HG03196 (cell line): ENCODE data around the gene KIF21B.

Experiments used
- ATAC-seq: cut with Tn5 transposase; IDR thresholded peaks from one replicate; pipeline ENCODE4 v1.9.1; 2021; ENCODE audit not compliant: unreplicated experiment

KIF21B gene, protein sequence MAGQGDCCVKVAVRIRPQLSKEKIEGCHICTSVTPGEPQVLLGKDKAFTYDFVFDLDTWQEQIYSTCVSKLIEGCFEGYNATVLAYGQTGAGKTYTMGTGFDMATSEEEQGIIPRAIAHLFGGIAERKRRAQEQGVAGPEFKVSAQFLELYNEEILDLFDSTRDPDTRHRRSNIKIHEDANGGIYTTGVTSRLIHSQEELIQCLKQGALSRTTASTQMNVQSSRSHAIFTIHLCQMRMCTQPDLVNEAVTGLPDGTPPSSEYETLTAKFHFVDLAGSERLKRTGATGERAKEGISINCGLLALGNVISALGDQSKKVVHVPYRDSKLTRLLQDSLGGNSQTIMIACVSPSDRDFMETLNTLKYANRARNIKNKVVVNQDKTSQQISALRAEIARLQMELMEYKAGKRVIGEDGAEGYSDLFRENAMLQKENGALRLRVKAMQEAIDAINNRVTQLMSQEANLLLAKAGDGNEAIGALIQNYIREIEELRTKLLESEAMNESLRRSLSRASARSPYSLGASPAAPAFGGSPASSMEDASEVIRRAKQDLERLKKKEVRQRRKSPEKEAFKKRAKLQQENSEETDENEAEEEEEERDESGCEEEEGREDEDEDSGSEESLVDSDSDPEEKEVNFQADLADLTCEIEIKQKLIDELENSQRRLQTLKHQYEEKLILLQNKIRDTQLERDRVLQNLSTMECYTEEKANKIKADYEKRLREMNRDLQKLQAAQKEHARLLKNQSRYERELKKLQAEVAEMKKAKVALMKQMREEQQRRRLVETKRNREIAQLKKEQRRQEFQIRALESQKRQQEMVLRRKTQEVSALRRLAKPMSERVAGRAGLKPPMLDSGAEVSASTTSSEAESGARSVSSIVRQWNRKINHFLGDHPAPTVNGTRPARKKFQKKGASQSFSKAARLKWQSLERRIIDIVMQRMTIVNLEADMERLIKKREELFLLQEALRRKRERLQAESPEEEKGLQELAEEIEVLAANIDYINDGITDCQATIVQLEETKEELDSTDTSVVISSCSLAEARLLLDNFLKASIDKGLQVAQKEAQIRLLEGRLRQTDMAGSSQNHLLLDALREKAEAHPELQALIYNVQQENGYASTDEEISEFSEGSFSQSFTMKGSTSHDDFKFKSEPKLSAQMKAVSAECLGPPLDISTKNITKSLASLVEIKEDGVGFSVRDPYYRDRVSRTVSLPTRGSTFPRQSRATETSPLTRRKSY (N-terminal part only)

DNA sequence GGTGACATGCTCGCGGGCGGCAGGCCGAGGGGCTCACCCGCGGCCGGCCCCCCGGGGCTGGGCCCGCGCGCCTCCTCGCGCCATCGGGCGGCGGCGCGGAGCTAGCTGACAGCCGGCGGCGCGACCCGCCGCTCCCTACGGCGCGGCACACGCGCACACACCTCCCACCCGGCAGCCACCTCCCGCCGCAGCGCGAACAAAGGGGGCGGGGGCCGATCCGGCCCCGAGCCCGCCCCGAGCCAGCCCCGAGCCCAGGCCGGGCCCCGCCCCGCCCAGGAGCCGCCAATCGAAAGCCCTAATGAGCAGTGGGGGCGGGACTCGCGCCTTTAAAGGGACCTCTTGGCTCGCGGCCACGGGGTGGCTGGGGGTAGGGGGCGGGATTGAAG lies at the start of gene KIF21B:
KIF21B (minus strand) TSS at position 198 of the 386 bp plus-strand sequence. CDS start 331 bp downstream, outside the sequence.
- peak; percentile 45 for ATAC-seq

DNA sequence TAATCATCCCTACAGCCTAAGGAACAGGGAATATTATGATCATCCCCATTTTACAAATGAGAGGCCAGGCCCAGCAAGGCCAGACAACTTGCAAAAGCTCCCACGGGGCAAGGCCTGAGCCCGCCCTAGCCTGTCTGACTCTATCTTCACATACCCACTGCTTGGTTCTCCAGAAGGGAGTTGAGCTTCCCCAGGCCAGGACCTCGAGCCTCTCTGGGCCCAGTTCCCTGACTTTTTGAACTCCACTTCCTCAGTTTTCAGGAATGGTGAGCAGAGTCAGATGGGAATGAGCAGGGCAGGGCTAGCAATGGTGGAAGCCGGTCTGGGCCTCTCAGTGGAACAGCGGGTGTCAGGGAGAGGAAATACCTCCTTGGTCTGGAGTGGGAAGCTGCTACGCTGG lies 49.4 kb upstream of the KIF21B start:
- ATAC-seq: no peak

DNA sequence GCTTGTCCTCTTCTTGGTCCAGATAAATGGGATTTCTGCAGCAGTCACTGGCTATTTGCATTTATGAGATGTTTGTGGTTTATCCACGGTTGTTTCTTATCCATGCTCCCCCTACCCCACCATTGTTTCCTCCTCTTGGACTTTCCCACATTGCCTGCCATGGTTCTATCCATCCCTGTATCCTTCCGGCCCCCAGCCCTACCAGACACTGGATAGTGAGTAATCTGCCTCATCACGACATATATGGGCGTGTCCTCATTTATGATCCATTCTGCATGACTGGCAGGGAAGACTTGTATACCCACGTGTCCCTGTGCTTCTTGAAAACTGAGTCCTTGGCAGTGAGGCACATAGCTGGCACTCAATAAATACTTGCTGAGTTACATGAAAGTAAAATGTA lies 48.6 kb upstream of the KIF21B start:
- ATAC-seq: no peak

DNA sequence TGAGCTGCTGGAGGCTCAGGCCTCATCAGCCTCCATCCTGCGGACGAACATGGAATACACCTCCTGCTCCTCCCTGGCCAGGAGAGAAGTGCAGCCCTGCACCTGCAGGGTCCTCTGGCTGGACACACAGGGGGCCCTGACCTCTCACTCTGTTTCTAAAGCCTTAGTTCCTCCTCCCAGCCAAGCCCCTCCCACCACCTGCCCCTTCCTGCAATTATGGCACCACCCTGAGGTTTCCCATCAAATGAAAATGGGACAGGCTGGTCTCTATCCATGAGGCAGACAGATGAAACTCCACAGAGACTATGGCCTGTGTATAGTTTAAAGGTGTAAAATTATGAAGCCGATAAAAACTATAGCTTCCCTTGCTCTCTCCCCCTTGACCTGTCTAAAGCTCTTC lies 46.1 kb upstream of the KIF21B start:
- no peak for ATAC-seq

DNA sequence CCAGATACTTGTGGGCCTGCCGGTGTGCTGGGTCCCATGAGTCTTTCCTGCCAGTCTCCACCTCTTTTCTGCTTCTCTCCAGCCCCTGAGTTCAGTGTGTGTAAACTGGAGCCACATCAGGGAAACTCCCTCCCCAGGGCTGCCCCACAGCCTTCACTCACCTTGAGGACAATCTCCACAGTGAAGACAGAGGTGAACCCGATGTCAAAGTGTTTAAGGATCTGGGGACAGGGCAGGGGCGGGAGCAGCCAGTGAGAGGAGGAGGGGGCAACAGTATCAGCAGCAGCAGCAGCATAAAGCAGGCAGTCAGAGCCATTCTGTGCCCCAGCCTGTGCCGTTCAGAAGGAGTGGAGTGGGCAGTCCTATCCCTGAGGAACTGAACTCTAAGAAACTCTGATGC lies 45.5 kb upstream of the KIF21B start:
- ATAC-seq: no peak

DNA sequence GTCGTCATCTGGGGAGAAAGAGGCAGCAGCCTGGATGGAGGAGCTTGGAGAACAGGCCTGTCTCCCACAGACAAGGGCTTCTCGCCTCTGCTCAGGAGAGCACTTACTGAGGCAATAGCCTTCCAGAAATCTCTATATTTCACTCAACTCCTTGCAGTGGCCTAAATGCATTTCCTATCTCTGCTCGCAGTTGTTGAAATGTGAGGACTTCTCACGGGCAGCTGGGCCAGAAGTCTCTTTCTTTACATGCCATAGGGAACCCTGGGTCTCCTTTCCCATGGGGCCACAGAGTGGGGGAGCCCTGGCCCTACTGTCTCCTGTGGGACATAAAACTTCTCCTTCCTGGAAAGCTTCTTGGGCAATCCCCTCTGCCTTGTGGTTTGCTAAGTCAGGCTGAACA lies 43.5 kb upstream of the KIF21B start:
- ATAC-seq: no peak

DNA sequence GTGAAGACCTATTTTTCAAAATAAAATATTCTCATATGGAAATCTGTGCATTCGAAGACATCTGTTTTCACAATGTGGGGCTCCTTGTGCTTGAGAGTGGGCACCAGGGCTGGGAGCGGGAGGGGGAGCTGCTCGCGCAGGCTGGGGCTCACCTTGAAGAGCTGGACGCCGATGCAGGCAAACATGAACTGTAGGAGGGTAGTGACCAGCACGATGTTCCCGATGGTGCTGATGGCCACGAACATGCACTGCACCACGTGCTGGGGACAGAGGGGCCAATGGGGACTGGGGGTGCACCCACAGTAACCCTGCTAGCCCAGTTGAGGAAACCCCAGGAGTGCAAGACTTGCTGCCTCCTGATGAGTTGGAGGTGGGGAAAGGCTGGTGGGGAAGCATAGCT lies 42.2 kb upstream of the KIF21B start:
- ATAC-seq: no peak

DNA sequence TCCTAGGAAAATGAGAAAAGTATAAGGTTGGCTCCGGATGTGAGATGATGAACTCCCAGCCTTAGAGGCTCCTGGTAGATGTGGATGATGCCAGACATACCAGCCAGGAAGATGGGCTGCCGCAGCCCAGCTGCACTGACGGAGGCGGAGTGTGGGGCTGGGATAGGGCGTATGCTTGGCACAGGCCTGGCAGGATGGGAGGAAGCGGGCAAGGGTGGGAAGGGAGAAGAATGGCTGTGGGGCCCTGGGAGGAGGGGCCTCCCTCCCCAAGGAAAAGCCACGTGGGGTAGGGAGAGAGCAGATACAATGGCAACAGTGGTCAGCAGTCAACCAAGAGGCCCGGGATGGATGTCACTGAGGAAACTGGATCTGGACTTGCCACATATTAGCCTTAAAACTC lies 41.3 kb upstream of the KIF21B start:
- ATAC-seq: no peak

DNA sequence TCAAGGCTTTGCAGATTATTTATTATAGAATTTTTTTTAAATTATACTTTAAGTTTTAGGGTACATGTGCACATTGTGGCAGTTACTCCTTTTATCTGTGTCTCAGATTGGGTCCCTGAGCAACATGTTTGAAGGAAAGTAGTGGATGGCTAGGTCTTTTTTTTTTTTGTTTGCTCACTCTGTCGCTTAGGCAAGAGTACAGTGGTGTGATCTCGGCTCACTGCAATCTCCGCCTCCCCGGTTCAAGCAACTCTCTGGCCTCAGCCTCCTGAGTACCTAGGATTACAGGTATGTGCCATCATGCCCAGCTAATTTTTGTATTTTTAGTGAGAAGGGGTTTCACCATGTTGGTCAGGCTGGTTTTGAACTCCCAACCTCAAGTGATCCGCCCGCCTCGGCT lies 39.6 kb upstream of the KIF21B start:
- ATAC-seq: no peak

DNA sequence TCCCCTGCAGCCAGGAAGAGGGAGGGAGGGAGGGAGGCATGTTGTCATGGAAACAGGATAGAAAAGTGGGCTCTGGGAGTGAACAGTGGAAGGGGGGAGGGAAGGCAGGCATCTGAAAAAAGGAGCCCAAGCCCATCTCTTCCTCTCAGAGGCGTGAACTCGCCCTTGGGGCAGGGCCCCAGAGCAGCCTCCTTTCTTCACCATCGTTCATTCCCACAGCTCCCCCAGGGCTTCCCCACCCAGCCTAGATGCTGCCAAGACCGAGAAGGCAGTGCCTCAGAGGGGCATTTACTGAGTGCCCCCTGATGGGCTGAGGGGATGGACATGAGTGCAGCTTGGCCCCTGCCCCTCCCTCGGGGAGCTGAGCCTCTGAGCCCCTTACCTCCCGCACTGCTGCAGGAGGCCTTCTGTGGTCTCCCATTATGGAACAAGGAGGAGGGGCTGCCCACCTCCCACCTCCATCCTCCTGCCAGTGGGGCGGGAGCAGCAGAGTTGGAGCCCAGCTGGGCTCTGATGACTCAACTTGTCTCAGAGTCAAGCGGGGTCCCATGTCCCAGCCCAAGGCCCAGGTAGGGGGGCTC lies 39.1 kb upstream of the KIF21B start:
- no peak for ATAC-seq

DNA sequence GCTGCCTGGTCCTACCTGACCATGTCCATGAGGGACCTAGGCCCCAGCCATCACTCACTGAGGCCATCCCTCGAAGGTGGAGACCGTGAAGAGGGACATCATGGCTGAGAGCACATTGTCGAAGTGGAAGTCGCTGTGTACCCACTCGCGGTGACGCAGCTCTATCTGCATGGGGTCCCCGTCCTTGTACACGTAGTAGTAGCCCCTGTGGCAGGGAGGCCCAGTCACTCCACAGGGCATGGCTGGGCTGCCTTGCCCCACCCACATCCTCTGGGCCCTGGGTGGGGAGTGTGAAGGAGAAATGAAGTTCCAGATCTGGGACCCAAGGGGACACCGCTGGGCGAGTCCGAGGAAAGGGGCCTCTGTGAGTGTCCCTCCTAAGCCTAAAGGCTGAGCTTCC lies 38.4 kb upstream of the KIF21B start:
- ATAC-seq: no peak

DNA sequence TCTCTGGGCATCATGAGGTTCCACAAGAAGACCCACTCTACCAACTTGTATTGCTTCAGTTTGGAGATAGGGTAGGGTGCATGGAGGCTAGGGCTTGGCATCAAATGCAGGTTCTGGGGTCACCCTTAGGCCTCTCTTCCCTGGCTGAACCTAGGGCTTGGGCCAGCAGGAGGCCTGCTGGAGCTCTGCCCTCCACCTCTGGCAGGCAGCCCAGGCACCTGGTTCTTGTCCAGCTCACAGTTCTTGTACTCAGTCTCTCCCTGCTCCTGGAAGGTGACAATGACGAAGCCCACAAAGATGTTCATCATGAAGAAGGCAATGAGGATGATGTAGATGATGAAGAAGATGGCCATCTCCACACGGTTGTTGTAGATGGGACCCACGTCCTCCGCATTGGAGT lies 37.5 kb upstream of the KIF21B start:
- ATAC-seq: no peak

DNA sequence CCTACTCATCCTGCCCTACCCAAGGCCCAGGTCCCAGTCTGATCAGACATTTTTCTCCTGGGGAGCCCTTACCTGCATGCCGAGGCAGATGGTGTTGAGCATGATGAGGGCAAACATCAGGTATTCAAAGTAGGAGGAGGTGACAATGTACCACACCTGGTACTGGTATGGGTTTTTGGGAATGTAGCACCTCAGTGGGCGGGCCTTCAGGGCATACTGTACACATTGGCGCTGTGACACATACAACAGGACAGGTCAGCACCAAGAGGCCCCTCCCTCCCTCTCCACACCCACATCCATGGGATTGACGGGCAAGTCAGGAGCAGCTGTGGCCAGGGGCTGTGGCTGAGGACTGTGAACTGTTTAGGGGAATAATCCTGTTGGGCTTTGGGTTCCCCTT lies 37.1 kb upstream of the KIF21B start:
- ATAC-seq: no peak

DNA sequence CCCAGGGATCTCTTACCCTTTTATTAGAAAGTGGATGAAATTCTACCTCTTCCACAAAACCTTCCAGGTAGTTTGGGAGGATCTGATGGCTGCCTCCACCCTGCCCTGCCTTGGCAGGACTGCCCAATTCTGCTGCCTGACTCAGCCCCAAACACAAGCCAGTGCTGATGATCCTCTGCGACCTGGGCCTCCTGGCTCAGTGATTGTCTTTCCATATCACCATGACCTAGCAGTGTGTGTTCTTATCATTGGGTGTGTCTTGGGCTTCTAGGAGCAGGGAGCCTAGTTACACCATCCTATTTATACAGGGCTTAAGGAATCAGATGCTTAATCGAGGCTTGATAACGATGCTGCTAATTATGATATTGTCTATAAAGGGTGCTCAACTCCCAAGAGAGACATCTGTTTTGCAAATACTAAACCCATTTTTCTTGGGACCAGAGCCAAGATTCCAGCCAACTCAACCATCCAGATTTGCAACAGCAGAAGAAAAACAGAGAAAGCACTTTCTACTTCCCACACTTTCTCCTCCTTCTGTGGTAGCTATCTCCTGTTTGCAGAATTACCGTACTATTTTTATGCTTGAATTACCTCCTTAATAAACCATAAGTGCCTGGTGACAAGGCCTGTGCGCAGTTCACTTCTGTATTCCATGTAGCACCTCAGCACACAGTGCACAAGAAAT lies 36.5 kb upstream of the KIF21B start:
- no peak for ATAC-seq

DNA sequence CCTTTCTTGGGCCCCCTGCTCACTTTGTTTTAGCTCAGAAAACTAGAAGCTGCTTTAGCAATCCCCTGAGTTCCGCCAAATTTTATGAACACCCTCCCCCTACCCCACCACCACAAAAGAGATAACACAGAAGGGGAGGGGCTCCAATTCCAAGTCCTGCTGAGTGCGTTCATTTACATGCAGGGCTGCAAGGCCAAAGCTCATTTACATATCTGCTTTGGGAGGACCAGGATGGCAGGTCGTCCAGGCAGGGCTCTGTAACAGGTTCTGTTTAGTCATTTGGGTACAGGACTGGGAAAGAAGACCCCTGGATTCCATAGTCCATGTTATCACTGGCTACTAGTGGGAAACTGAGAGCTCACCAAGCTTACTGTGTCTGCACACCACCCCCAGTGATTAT lies 35.9 kb upstream of the KIF21B start:
- ATAC-seq: no peak

DNA sequence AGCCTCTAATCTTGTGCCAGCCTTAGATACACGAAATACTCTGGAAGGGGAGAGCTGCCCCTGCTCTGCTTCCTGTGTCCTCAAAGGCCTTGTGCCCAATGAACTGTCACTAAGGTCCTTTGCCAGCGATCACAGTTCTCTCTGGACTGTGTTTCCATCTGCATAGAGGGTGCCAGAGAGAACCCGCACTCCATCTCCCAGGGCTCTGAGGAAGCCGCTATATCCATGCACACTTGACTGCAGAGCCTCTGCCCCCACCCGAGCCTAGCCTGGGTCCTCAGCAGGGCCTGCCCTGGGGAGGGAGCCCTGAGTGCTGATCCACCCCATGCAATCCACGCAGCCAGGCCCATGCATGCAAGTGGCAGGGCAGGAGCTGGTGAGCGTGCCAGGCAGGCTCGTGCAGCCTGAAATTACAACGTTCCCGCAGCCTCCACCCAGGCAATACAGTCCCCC lies 30.6 kb upstream of the KIF21B start:
- ATAC-seq: no peak

DNA sequence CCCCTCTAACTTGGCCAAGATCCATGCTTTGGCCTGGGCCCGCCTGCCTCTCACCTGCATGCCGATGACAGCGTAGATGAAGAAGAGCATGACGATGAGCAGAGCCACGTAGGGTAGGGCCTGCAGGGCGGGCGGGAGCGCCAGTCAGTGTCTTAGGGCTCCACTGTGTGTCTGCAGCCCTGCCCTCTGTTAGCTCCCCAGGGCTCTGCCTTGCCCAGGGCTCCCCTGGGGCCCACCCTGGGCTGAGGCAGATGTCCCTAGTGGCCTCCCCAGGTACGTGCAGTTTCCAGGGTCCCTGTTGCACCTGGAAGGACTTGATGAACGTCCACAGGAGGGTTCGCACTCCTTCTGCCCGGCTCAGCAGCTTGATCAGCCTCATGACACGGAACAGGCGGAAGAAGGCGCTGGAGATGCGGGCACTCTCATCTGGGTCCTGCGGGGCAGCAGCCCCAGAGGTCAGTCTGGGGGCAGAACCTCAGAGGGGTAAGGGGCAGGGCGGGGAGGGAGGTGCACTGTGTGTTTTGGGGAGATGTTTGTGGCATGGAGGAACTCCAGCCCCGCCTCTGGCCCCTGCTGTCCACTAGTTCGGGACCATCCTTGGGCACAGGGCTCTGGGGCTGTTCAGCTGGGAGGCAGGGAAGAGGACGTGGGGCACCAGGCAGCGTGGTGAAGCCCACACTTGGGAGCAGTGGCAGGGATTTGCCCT lies 29.8 kb upstream of the KIF21B start:
- ATAC-seq: no peak

DNA sequence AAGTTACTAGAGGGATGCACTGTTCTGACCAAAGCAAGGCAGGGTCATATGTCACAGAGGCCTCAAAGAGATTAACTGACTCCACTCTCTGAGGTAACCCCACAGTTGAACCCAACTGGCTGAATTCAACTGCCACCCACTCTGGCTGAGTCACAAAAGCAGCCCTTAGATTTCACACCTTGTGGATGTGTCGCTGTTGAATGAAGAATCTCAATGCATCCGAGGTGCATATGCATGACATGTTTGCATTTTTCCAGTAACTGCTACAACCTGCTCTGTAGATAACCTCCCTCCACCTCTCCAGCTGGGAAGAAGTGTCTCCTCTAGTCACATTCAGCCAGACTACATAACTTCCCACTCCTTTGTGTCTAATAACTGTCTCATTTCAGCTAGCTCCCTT lies 27.9 kb upstream of the KIF21B start:
- ATAC-seq: no peak

DNA sequence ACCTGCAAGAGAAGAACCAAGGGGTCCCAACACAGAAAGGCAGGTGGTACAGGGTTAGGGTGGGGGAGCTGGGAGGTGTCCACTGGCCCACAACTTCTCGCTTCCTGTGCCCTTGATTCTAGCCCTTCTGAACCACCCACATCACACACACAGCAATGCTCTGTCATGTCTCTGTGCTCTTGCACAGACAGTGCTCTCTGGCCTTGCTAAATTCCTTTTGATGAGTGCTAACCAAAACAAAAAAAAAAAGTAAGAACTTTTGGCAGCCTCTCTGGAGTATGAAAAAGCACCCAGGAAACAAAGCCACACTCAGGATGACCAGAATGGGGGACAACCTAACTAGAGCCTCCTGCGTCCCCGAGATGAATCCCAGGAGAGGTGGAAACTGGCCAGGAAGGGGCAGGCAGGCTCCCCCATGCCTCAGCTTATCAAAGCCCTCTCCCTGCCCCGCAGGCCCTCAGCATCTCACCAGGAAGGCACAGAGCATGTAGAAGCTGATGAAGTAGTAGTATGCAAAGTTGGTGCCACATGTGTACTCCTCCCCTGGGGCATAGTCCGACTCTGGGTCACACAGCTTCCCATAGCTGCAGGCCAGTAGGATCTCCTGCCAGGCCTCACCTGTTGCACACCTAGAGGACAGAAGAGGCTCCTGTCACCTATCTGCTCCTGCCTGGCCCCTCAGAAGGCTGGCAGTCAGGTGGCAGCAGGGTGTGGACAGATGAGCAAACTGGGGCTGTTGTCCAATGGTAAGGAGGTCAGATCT lies 27.2 kb upstream of the KIF21B start:
- ATAC-seq: no peak
